Measurements from ENCODE around the gene LDLRAD4. TPM values are rescaled to one million over a fixed set of nuclear protein-coding genes. Genes with fewer than 3 reads are reported as not detected.

The LDLRAD4 gene
- total RNA-seq, 4 donors from 2014 or later: 14.0 to 36.9 (median 29.3) TPM

- 71 to 80% methylated on average over 13 of the region's 13 CpGs for WGBS, 2 donors
- no peaks in the 10 kb centered on the region for H3K9me3 ChIP-seq
Observed at GRCh38 chr18:13653746-13654433, 435.3 kb downstream of the LDLRAD4 start.

GRCh38 chr18:13657974-13658373 lies 439.4 kb downstream of the LDLRAD4 start:
- H3K27me3 ChIP-seq: no peaks in the 10 kb centered on the region
- H3K36me3 ChIP-seq: no peaks in the 10 kb centered on the region
- no peak overlapping the region for H3K4me3 ChIP-seq
- 49 to 65% methylated on average over 7 of the region's 7 CpGs for WGBS, 2 donors
- no peak for DNase-seq (ENCODE audit: low spot score in 2 of 2)
- H3K4me1 ChIP-seq: peaks cover 0 to 18% (median 0%) of the 10 kb centered on the region in 4 donors
- no peaks in the 10 kb centered on the region for H3K9me3 ChIP-seq
- H3K27ac ChIP-seq: no peak overlapping the region
- TF ChIP-seq EP300 (IDR thresholded peaks at IDR 0.05) (no peak), CTCF (IDR thresholded peaks at IDR 0.05) (no peak), POLR2A (IDR thresholded peaks at IDR 0.05) (no peak)

More at GRCh38 chr18:13653746-13654433, 435.3 kb downstream of the LDLRAD4 start:
- no peak for DNase-seq (ENCODE audit: low spot score in 2 of 2)
- no peak overlapping the region for H3K27ac ChIP-seq
- TF ChIP-seq CTCF (IDR thresholded peaks at IDR 0.05) (no peak), POLR2A (IDR thresholded peaks at IDR 0.05) (no peak), EP300 (IDR thresholded peaks at IDR 0.05) (no peak)
- no peaks in the 10 kb centered on the region for H3K27me3 ChIP-seq
- H3K36me3 ChIP-seq: no peaks in the 10 kb centered on the region
- no peaks in the 10 kb centered on the region for H3K4me1 ChIP-seq
- no peak overlapping the region for H3K4me3 ChIP-seq

GRCh38 chr18:13658436-13659204 lies 440.1 kb downstream of the LDLRAD4 start:
- H3K36me3 ChIP-seq: peaks cover 0 to 2% (median 0%) of the 10 kb centered on the region in 3 donors
- no peaks in the 10 kb centered on the region for H3K9me3 ChIP-seq
- 75 to 88% methylated on average over 8 of the region's 8 CpGs for WGBS, 2 donors
- DNase-seq (ENCODE audit: low spot score in 2 of 2): no peak
- H3K27me3 ChIP-seq: no peaks in the 10 kb centered on the region
- no peak overlapping the region for H3K27ac ChIP-seq
- no peak overlapping the region for H3K4me3 ChIP-seq
- H3K4me1 ChIP-seq: peaks cover 0 to 18% (median 0%) of the 10 kb centered on the region in 4 donors
- no peak for TF ChIP-seq CTCF (IDR thresholded peaks at IDR 0.05)
- TF ChIP-seq EP300 (IDR thresholded peaks at IDR 0.05): no peak
- TF ChIP-seq POLR2A (IDR thresholded peaks at IDR 0.05): no peak

GRCh38 chr18:13660510-13660909 lies 441.9 kb downstream of the LDLRAD4 start:
- H3K9me3 ChIP-seq: no peaks in the 10 kb centered on the region
- DNase-seq (ENCODE audit: low spot score in 2 of 2): peak in 1 of 2 donors; percentile 26
- TF ChIP-seq CTCF (IDR thresholded peaks at IDR 0.05): no peak
- no peak for TF ChIP-seq POLR2A (IDR thresholded peaks at IDR 0.05)
- no peak for TF ChIP-seq EP300 (IDR thresholded peaks at IDR 0.05)
- H3K4me3 ChIP-seq: no peak overlapping the region
- WGBS, 2 donors: 51 to 61% methylated on average over 5 of the region's 5 CpGs
- peaks cover 0 to 15% (median 0%) of the 10 kb centered on the region in 3 donors for H3K36me3 ChIP-seq
- no peaks in the 10 kb centered on the region for H3K27me3 ChIP-seq
- H3K4me1 ChIP-seq: peaks cover 0 to 18% (median 0%) of the 10 kb centered on the region in 4 donors
- peak overlapping the region in 1 of 4 donors; percentile 54 for H3K27ac ChIP-seq

Data from tibial nerve (tissue), 4 donors.